HepG2 (cell line): ENCODE data around the gene LINGO1. TPM values are rescaled to one million over a fixed set of nuclear protein-coding genes. Genes with fewer than 3 reads are reported as not detected.

Source experiments
- ATAD3A ChIP-seq: sonication (generic); formaldehyde crosslinking; IDR thresholded peaks from 2 replicates; pipeline ENCODE4 v1.4.0; 2020; ENCODE audit warnings: missing genetic modification reagents
- BORCS8-MEF2B ChIP-seq: sonication (generic); formaldehyde crosslinking; IDR thresholded peaks from 2 replicates; pipeline ENCODE4 v1.8.0; 2022; ENCODE audit warnings: mild to moderate bottlenecking, missing genetic modification reagents
- CHCHD3 ChIP-seq: sonication (generic); formaldehyde crosslinking; IDR thresholded peaks from 2 replicates; pipeline ENCODE4 v1.8.0; 2022; ENCODE audit warnings: mild to moderate bottlenecking, missing genetic modification reagents, moderate library complexity
- ELF3 ChIP-seq: IDR thresholded peaks from 2 replicates; pipeline ENCODE4 v1.6.1; 2016; ENCODE audit warnings: missing genetic modification reagents, missing compliant biosample characterization
- ESRRA ChIP-seq: sonication (generic); formaldehyde crosslinking; IDR thresholded peaks from 2 replicates; pipeline ENCODE4 v1.5.1; 2020; ENCODE audit warnings: mild to moderate bottlenecking, low read depth, missing genetic modification reagents
- HNRNPL ChIP-seq: fragments of 200-400 bp; formaldehyde crosslinking; IDR thresholded peaks from 2 replicates; pipeline ENCODE4 v1.6.1; 2017; ENCODE audit warnings: mild to moderate bottlenecking, low read depth, low read length
- IRF2 ChIP-seq: IDR thresholded peaks from 2 replicates; pipeline ENCODE4 v1.6.1; 2018; ENCODE audit warnings: missing genetic modification reagents, missing compliant biosample characterization
- ISX ChIP-seq: sonication (generic); formaldehyde crosslinking; conservative IDR thresholded peaks from 2 replicates; pipeline ENCODE4 v1.5.0; 2020; ENCODE audit warnings: missing genetic modification reagents
- KLF15 ChIP-seq: sonication (generic); formaldehyde crosslinking; IDR thresholded peaks from 2 replicates; pipeline ENCODE4 v1.8.1; 2023; ENCODE audit warnings: borderline replicate concordance, mild to moderate bottlenecking, inconsistent platforms, missing genetic modification reagents, mixed read lengths
- MED1 ChIP-seq: sonication (generic); formaldehyde crosslinking; IDR thresholded peaks from 2 replicates; pipeline ENCODE4 v1.4.0; 2020; ENCODE audit warnings: missing genetic modification reagents
- MIER3 ChIP-seq: IDR thresholded peaks from 2 replicates; pipeline ENCODE4 v1.6.1; 2016; ENCODE audit warnings: missing compliant biosample characterization, borderline replicate concordance
- NFATC3 ChIP-seq: sonication (generic); formaldehyde crosslinking; IDR thresholded peaks from 2 replicates; pipeline ENCODE4 v1.5.1; 2020; ENCODE audit warnings: mild to moderate bottlenecking, missing genetic modification reagents
- RARG ChIP-seq: sonication (generic); formaldehyde crosslinking; IDR thresholded peaks from 2 replicates; pipeline ENCODE4 v1.4.0; 2020; ENCODE audit warnings: low read depth, mild to moderate bottlenecking, missing genetic modification reagents
- RXRA ChIP-seq: sonication (generic); formaldehyde crosslinking; IDR thresholded peaks from 2 replicates; pipeline ENCODE4 v1.5.1; 2020; ENCODE audit warnings: missing genetic modification reagents
- SIN3B ChIP-seq: fragments of 150-350 bp; IDR thresholded peaks from 2 replicates; pipeline ENCODE4 v1.6.1; 2014; ENCODE audit warnings: low read length
- SPEN ChIP-seq: sonication (generic); formaldehyde crosslinking; IDR thresholded peaks from 2 replicates; pipeline ENCODE4 v1.5.1; 2020; ENCODE audit warnings: low read depth, mild to moderate bottlenecking, missing genetic modification reagents
- ZBTB2 ChIP-seq: sonication (generic); formaldehyde crosslinking; IDR thresholded peaks from 2 replicates; pipeline ENCODE4 v1.8.0; 2022; ENCODE audit warnings: low read depth, missing genetic modification reagents
- ZFP36 ChIP-seq: fragments of 150-350 bp; IDR thresholded peaks from 2 replicates; pipeline ENCODE4 v1.6.1; 2018; ENCODE audit warnings: borderline replicate concordance, low read length, low read depth; ENCODE audit not compliant: partially characterized antibody
- ZKSCAN5 ChIP-seq: sonication (generic); formaldehyde crosslinking; IDR thresholded peaks from 2 replicates; pipeline ENCODE4 v1.5.1; 2020; ENCODE audit warnings: mild to moderate bottlenecking, missing genetic modification reagents
- ZNF30 ChIP-seq: sonication (generic); formaldehyde crosslinking; IDR thresholded peaks from 2 replicates; pipeline ENCODE4 v1.5.0; 2020; ENCODE audit warnings: mild to moderate bottlenecking, missing genetic modification reagents
- ZNF766 ChIP-seq: sonication (generic); formaldehyde crosslinking; IDR thresholded peaks from 2 replicates; pipeline ENCODE4 v1.5.0; 2020; ENCODE audit warnings: missing genetic modification reagents, borderline replicate concordance
- ZNF777 ChIP-seq: sonication (generic); formaldehyde crosslinking; IDR thresholded peaks from 2 replicates; pipeline ENCODE4 v1.4.0; 2020; ENCODE audit warnings: missing genetic modification reagents
- polyA plus RNA-seq, 8 experiments: library from polyadenylated mRNA; depleted of rRNA in 3 of 8; stranded (reverse) in 7 of 8; unstranded in 1 of 8; fragments of >200 nt; fragmentation: Illumina TruSeq in 4 of 8; extraction: Trizol in 4 of 8; gene quantifications; 2 replicates each; pipeline versions ENCODE4 v1.2.1 to v1.2.3, GENCODE V29; 2011 to 2016; ENCODE audit warnings: low read depth in 4 of 8, missing spikeins in 1 of 8, mixed read lengths in 1 of 8; ENCODE audit not compliant: insufficient read depth in 1 of 8
- total RNA-seq, 5 experiments: library from RNA; depleted of rRNA; stranded (reverse); fragments of >200 nt; fragmentation: Illumina TruSeq; extraction: Trizol; gene quantifications; 2 replicates each; pipeline ENCODE4 v1.2.3, GENCODE V29; 2016; ENCODE audit warnings: low read depth in 1 of 5
- TF ChIP-seq, protein P1 (sequence below): sonication (generic); formaldehyde crosslinking; IDR thresholded peaks from 2 replicates; pipeline ENCODE4 v1.8.0; 2022; ENCODE audit warnings: mild to moderate bottlenecking, missing genetic modification reagents
- TF ChIP-seq, protein P2 (sequence below): sonication (generic); formaldehyde crosslinking; IDR thresholded peaks from 2 replicates; pipeline ENCODE4 v1.4.0; 2020; ENCODE audit warnings: missing genetic modification reagents

LINGO1 gene
- total and polyA plus RNA-seq, 2 of the 13 experiments (the other 11 are each of a cell fraction or from before 2014, with no cell fraction given), result 0.07 TPM; not detected in 1

GRCh38 chr15:77568973-77569728 is 63.6 kb downstream of the LINGO1 start (continued):
- TF ChIP-seq KLF15 (CRISPR knock-in tag), result no peak
- no peak for TF ChIP-seq ISX (CRISPR knock-in tag)
- TF ChIP-seq NFATC3 (CRISPR knock-in tag), result no peak
- TF ChIP-seq ZFP36, result no peak
- TF ChIP-seq, protein P1, sequence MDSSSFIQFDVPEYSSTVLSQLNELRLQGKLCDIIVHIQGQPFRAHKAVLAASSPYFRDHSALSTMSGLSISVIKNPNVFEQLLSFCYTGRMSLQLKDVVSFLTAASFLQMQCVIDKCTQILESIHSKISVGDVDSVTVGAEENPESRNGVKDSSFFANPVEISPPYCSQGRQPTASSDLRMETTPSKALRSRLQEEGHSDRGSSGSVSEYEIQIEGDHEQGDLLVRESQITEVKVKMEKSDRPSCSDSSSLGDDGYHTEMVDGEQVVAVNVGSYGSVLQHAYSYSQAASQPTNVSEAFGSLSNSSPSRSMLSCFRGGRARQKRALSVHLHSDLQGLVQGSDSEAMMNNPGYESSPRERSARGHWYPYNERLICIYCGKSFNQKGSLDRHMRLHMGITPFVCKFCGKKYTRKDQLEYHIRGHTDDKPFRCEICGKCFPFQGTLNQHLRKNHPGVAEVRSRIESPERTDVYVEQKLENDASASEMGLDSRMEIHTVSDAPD (CRISPR knock-in tag), result no peak
- 0 out of 2 replicates have a peak, but pooled peaks have one; percentile 59 for TF ChIP-seq ELF3 (CRISPR knock-in tag)
- TF ChIP-seq IRF2 (CRISPR knock-in tag), result no peak; the same call in 1 of the 2 replicates
- no peak for TF ChIP-seq BORCS8-MEF2B (CRISPR knock-in tag)
- no peak for TF ChIP-seq SPEN (CRISPR knock-in tag)
- TF ChIP-seq ZNF30, result no peak
- no peak for TF ChIP-seq RARG (CRISPR knock-in tag)
- TF ChIP-seq SIN3B, result no peak
- TF ChIP-seq, protein P2, sequence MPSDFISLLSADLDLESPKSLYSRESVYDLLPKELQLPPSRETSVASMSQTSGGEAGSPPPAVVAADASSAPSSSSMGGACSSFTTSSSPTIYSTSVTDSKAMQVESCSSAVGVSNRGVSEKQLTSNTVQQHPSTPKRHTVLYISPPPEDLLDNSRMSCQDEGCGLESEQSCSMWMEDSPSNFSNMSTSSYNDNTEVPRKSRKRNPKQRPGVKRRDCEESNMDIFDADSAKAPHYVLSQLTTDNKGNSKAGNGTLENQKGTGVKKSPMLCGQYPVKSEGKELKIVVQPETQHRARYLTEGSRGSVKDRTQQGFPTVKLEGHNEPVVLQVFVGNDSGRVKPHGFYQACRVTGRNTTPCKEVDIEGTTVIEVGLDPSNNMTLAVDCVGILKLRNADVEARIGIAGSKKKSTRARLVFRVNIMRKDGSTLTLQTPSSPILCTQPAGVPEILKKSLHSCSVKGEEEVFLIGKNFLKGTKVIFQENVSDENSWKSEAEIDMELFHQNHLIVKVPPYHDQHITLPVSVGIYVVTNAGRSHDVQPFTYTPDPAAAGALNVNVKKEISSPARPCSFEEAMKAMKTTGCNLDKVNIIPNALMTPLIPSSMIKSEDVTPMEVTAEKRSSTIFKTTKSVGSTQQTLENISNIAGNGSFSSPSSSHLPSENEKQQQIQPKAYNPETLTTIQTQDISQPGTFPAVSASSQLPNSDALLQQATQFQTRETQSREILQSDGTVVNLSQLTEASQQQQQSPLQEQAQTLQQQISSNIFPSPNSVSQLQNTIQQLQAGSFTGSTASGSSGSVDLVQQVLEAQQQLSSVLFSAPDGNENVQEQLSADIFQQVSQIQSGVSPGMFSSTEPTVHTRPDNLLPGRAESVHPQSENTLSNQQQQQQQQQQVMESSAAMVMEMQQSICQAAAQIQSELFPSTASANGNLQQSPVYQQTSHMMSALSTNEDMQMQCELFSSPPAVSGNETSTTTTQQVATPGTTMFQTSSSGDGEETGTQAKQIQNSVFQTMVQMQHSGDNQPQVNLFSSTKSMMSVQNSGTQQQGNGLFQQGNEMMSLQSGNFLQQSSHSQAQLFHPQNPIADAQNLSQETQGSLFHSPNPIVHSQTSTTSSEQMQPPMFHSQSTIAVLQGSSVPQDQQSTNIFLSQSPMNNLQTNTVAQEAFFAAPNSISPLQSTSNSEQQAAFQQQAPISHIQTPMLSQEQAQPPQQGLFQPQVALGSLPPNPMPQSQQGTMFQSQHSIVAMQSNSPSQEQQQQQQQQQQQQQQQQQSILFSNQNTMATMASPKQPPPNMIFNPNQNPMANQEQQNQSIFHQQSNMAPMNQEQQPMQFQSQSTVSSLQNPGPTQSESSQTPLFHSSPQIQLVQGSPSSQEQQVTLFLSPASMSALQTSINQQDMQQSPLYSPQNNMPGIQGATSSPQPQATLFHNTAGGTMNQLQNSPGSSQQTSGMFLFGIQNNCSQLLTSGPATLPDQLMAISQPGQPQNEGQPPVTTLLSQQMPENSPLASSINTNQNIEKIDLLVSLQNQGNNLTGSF (CRISPR knock-in tag), result peak; percentile 43; the same call in 1 of the 2 replicates
- no peak; the same call in 1 of the 2 replicates for TF ChIP-seq RXRA (CRISPR knock-in tag)
- TF ChIP-seq ZKSCAN5 (CRISPR knock-in tag), result no peak
- peak; percentile 52 for TF ChIP-seq MED1 (CRISPR knock-in tag)
- no peak for TF ChIP-seq ZBTB2 (CRISPR knock-in tag)
- no peak for TF ChIP-seq ATAD3A (CRISPR knock-in tag)
- 0 out of 2 replicates have a peak, but pooled peaks have one; percentile 25 for TF ChIP-seq ZNF777 (CRISPR knock-in tag)
- no peak for TF ChIP-seq HNRNPL
- no peak for TF ChIP-seq CHCHD3 (CRISPR knock-in tag)
- no peak for TF ChIP-seq ZNF766 (CRISPR knock-in tag)
- TF ChIP-seq MIER3 (CRISPR knock-in tag), result no peak; the same call in 1 of the 2 replicates
- TF ChIP-seq ESRRA (CRISPR knock-in tag), result peak; percentile 36
